Thyroid gland (tissue), 4 donors: ENCODE data around the gene PSORS1C1. TPM values are rescaled to one million over a fixed set of nuclear protein-coding genes. Genes with fewer than 3 reads are reported as not detected.

Experiments
- DNase-seq, 2 donors: peaks; one replicate each; pipeline ENCODE4 v3.0.0-alpha.2; 2019
- H3K27ac ChIP-seq, 3 donors: fragments of 200-600 bp; sonication (generic); 1 replicate in 2 of 3; 2 replicates in 1 of 3; pipeline ENCODE4 v1.5.1; 2016 to 2019; ENCODE audit warnings: mild to moderate bottlenecking in 1 of 3, moderate library complexity in 1 of 3
- H3K27me3 ChIP-seq: fragments of 200-600 bp; sonication (generic); one replicate; pipeline ENCODE4 v1.5.1; 2019
- H3K36me3 ChIP-seq, 2 donors: fragments of 200-600 bp; sonication (generic); one replicate each; pipeline ENCODE4 v1.5.1; 2016 to 2019
- H3K4me1 ChIP-seq, 2 donors: fragments of 200-600 bp; sonication (generic); one replicate each; pipeline ENCODE4 v1.5.1; 2017 to 2019
- H3K4me3 ChIP-seq, 3 donors: fragments of 200-600 bp; sonication (generic); replicated peaks in 1 of 3; 1 replicate in 2 of 3; 2 replicates in 1 of 3; pipeline ENCODE4 v1.5.1; 2016; ENCODE audit warnings: mild to moderate bottlenecking in 1 of 3
- H3K9me3 ChIP-seq: fragments of 200-600 bp; sonication (generic); one replicate; pipeline ENCODE4 v1.5.1; 2017
- POLR2A ChIP-seq, 2 donors: fragments of 450-650 bp; IDR thresholded peaks; one replicate each; pipeline ENCODE4 v1.6.1; 2017; ENCODE audit warnings: antibody characterized with exemption in 2 of 2, mild to moderate bottlenecking in 2 of 2, moderate library complexity in 1 of 2
- WGBS, 2 donors: methylation state at CpG; one replicate each; pipeline ENCODE4 v1.1.5; 2017; 5-methylcytosine and 5-hydroxymethylcytosine counted together
- intact Hi-C: fragments of 100-400 bp; cut with DNase I; formaldehyde crosslinking; loops from one replicate; pipeline ENCODE4 v1.15.1; 2023
- total RNA-seq, 4 donors: library from RNA; depleted of rRNA; stranded (reverse); fragments of >200 nt; gene quantifications; one replicate each; pipeline ENCODE4 v1.2.3, GENCODE V29; 2016
- TF ChIP-seq, protein P1 (sequence below), 6 experiments: fragments of 200-600 bp in 3 of 6; fragments of 450-650 bp in 3 of 6; sonication (generic) in 3 of 6; IDR thresholded peaks; one replicate each; pipeline ENCODE4 v1.5.1; 2016 to 2019; ENCODE audit warnings: antibody characterized with exemption in 6 of 6, mild to moderate bottlenecking in 2 of 6, inconsistent platforms in 1 of 6, moderate library complexity in 1 of 6

Gene PSORS1C1
- total RNA-seq, 4 donors from 2014 or later = 1.6 to 3.8 (median 2.4) TPM

DNA sequence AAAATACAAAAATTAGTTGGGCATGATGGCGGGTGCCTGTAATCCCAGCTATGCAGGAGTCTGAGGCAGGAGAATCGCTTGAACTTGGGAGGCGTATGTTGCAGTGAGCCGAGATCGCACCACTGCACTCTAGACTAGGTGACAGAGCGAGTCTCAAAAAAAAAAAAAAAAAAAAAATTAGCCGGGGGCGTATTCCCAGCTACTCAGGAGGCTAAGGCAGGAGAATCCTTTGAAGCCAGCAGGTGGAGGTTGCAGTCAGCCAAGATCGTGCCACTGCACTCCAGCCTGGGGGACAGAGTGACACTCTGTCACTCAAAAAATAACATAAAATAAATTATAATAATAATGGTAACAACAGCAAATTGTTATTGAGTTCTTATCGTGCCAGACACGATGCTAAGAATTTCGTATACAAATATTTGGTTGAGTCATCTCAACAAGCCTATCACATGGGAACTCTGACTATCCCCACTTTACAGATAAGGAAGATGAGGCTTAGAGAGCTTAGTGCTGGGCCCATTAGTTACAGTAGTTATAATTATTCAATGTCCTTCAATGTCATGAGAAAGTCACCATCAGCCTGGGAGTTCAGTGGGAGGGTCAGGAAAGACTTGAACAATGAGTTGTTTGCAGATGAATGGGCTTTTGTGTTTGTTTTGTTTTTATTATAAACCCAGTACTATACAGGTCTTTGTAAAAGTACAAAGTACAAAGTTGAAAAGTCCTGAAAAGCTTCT lies 21.7 kb upstream of the PSORS1C1 start:
- H3K9me3 ChIP-seq = no peaks in the 10 kb centered on the region
- H3K27me3 ChIP-seq = no peaks in the 10 kb centered on the region
- TF ChIP-seq, protein P1, sequence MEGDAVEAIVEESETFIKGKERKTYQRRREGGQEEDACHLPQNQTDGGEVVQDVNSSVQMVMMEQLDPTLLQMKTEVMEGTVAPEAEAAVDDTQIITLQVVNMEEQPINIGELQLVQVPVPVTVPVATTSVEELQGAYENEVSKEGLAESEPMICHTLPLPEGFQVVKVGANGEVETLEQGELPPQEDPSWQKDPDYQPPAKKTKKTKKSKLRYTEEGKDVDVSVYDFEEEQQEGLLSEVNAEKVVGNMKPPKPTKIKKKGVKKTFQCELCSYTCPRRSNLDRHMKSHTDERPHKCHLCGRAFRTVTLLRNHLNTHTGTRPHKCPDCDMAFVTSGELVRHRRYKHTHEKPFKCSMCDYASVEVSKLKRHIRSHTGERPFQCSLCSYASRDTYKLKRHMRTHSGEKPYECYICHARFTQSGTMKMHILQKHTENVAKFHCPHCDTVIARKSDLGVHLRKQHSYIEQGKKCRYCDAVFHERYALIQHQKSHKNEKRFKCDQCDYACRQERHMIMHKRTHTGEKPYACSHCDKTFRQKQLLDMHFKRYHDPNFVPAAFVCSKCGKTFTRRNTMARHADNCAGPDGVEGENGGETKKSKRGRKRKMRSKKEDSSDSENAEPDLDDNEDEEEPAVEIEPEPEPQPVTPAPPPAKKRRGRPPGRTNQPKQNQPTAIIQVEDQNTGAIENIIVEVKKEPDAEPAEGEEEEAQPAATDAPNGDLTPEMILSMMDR (IDR thresholded peaks at IDR 0.05) = no peak
- no peak for TF ChIP-seq POLR2A (IDR thresholded peaks at IDR 0.05)
- H3K4me1 ChIP-seq = peaks cover 0 to 5% of the 10 kb centered on the region in 2 donors
- no peak for DNase-seq
- H3K27ac ChIP-seq = no peak overlapping the region
- no peak overlapping the region for H3K4me3 ChIP-seq
- no peaks in the 10 kb centered on the region for H3K36me3 ChIP-seq
- 90 to 92% methylated on average over 12 of the region's 12 CpGs for WGBS, 2 donors
- intact Hi-C loops = no loop called here

DNA sequence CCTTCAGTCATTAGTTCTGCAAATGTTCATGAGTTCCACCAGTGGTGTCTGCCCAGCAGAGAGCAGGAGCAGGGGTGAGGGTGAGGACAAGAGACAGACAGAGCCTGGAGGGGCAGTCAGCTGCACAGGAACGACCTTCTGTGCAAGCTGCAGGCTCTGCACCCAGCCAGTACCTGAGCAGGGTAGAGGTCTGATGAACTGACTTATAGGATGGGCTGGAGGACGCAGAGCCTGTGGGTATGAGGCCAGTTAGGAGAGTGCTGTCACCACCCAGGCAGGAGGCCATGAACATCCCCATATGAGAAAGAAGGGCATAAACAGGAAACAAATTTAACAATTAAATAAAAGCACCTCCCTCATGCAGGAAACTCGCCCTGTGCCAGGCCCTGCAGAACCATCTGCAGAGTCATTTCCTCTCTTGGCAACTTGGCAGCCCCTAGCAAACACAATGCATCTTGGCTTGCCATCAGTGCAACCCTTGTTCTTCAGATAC lies 20.2 kb upstream of the PSORS1C1 start:
- H3K4me3 ChIP-seq = no peak overlapping the region
- WGBS, 2 donors = 68 to 76% methylated on average over 3 of the region's 3 CpGs
- peaks cover 0 to 5% of the 10 kb centered on the region in 2 donors for H3K4me1 ChIP-seq
- TF ChIP-seq, protein P1 (IDR thresholded peaks at IDR 0.05) = no peak
- TF ChIP-seq POLR2A (IDR thresholded peaks at IDR 0.05) = no peak
- no peak for DNase-seq
- H3K27ac ChIP-seq = no peak overlapping the region
- intact Hi-C loops = no loop called here
- H3K27me3 ChIP-seq = no peaks in the 10 kb centered on the region
- no peaks in the 10 kb centered on the region for H3K9me3 ChIP-seq
- H3K36me3 ChIP-seq = no peaks in the 10 kb centered on the region

DNA sequence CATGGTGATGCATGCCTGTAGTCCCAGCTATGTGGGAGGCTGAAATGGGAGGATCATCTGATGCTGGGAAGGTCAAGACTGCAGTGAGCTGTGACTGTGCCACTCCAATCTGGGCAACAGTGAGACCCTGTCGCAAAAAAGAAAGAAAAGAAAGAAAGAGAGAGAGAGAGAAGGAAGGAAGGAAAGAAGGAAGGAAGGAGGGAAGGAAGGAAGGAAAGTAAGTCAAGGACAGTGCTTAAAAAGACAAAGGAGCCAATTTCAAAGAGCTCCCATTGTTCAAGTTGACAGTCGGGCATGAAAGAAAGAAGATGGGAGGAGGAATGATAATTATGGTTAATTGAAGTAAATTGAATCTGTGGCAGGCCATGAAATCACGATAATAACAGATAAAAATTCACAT lies 18.4 kb upstream of the PSORS1C1 start:
- WGBS, 2 donors = 83 to 84% methylated on average over 3 of the region's 3 CpGs
- TF ChIP-seq POLR2A (IDR thresholded peaks at IDR 0.05) = no peak
- TF ChIP-seq, protein P1 (IDR thresholded peaks at IDR 0.05) = no peak
- no peak for DNase-seq
- H3K27me3 ChIP-seq = no peaks in the 10 kb centered on the region
- no peaks in the 10 kb centered on the region for H3K9me3 ChIP-seq
- peak overlapping the region in 1 of 3 donors; percentile 34 for H3K27ac ChIP-seq
- intact Hi-C loops = no loop called here
- no peaks in the 10 kb centered on the region for H3K36me3 ChIP-seq
- H3K4me1 ChIP-seq = peaks cover 0 to 5% of the 10 kb centered on the region in 2 donors
- H3K4me3 ChIP-seq = no peak overlapping the region

DNA sequence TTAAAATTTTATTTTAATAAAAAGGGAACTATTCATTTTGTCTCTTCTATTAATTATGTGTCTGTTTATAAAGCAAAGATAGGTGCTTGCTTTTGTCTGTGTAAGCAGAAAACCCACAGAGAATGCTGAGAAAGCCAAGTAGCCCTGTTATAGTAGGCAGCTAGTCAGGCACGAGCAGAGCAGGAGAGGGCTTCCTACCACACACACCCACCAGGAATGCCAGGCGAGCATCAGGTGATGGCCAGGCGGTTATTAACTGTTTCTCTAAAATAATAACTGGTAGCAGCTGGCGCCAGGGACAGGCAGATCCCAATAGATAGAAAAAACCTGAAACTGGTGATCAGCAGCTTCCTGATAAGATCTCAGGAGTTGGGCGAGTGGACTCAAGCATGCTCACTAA lies 17.9 kb upstream of the PSORS1C1 start:
- TF ChIP-seq, protein P1 (IDR thresholded peaks at IDR 0.05) = no peak
- TF ChIP-seq POLR2A (IDR thresholded peaks at IDR 0.05) = no peak
- 48 to 60% methylated on average over 5 of the region's 5 CpGs for WGBS, 2 donors
- Histone ChIP-seq H3K4me3 (no peak overlapping the region), H3K27me3 (no peaks in the 10 kb centered on the region), H3K4me1 (peaks cover 0 to 5% of the 10 kb centered on the region in 2 donors), H3K9me3 (no peaks in the 10 kb centered on the region), H3K36me3 (no peaks in the 10 kb centered on the region), H3K27ac (peak overlapping the region in 2 of 3 donors; percentile 17 to 34)
- intact Hi-C loops = no loop called here
- DNase-seq = peak; percentile 33 to 76

DNA sequence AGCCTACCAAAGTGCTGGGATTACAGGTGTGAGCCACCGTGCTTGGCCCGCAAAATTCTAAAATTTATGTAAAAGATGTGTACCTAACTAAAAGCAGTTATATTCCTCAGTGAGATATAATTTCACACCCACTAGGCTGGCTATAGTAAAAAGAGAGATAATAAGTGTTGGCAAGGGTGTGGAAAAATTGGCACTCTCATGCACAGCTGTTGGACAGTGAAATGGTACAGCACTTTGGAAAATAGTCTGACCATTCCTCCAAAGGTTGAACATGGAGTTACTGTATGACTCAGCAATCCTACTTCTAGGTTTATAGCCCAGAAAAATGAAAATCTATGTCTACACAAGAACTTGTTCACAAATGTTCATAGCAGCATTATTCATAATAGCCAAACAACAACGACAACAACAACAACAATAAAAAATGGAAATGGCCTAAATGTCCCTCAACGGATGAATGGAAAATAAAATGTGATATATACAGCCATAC lies 16.1 kb upstream of the PSORS1C1 start:
- intact Hi-C loops = no loop called here
- no peaks in the 10 kb centered on the region for H3K36me3 ChIP-seq
- TF ChIP-seq, protein P1 (IDR thresholded peaks at IDR 0.05) = no peak
- TF ChIP-seq POLR2A (IDR thresholded peaks at IDR 0.05) = no peak
- H3K4me3 ChIP-seq = no peak overlapping the region
- no peak overlapping the region for H3K27ac ChIP-seq
- WGBS, 2 donors = 93 to 98% methylated on average over 4 of the region's 4 CpGs
- no peak for DNase-seq
- H3K27me3 ChIP-seq = no peaks in the 10 kb centered on the region
- H3K9me3 ChIP-seq = no peaks in the 10 kb centered on the region
- H3K4me1 ChIP-seq = peaks cover 0 to 8% of the 10 kb centered on the region in 2 donors
